IPS DF 6.9 (cell line): ENCODE results near the gene BCR.

ENCODE experiments used
- DNase-seq: peaks from one replicate; pipeline ENCODE4 v3.0.0-alpha.2; 2013; ENCODE audit warnings: low read depth, low spot score
- H3K27ac ChIP-seq: one replicate; pipeline ENCODE4 v1.5.1; 2013; ENCODE audit warnings: low read length, control low read depth
- H3K27me3 ChIP-seq: 2 replicates; pipeline ENCODE4 v1.6.1; 2013; ENCODE audit warnings: mild to moderate bottlenecking, low read length; ENCODE audit not compliant: control insufficient read depth, insufficient read depth
- H3K36me3 ChIP-seq: 2 replicates; pipeline ENCODE4 v1.6.1; 2013; ENCODE audit warnings: low read length; ENCODE audit not compliant: control insufficient read depth, insufficient read depth
- H3K4me1 ChIP-seq: 2 replicates; pipeline ENCODE4 v1.6.1; 2013; ENCODE audit warnings: low read length; ENCODE audit not compliant: control insufficient read depth, insufficient read depth
- H3K4me3 ChIP-seq: 2 replicates; pipeline ENCODE4 v1.5.1; 2013; ENCODE audit warnings: mild to moderate bottlenecking, low read length
- H3K9me3 ChIP-seq: 2 replicates; pipeline ENCODE4 v1.6.1; 2013; ENCODE audit warnings: low read length, inconsistent platforms; ENCODE audit not compliant: control insufficient read depth, insufficient read depth
- WGBS: extraction: QIAGEN DNeasy Blood & Tissue Kit; methylation state at CpG from one replicate; pipeline ENCODE4 v1.1.7; 2013; ENCODE audit warnings: mixed read lengths, missing lambda C conversion rate; ENCODE audit not compliant: insufficient read length, insufficient coverage; 5-methylcytosine and 5-hydroxymethylcytosine counted together

BCR gene

DNA sequence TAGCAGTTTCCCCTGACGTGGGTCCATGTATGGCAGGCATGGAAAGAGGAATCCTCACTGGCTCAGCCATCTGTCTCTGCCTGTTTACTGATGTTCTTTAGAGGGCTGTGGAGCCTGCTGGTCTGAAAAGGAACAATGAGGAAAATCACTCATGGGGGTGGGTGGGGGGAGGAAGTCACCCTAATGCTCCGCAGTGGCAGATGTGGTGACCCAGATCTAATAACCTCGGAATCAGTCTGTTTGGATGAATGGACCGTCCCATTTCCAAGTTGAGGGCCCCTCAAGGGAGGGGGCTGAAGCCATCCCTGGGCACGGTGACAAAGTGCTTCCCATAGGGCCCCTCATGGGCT lies 4.4 kb downstream of the BCR start:
- Histone ChIP-seq H3K4me3 (no peak overlapping the region), H3K36me3 (no peaks in the 10 kb centered on the region), H3K9me3 (no peaks in the 10 kb centered on the region), H3K27ac (no peak overlapping the region), H3K27me3 (no peaks in the 10 kb centered on the region), H3K4me1 (peaks cover 6% of the 10 kb centered on the region)
- no CpG with 5 or more reads among the region's 5 CpGs for WGBS
- DNase-seq: no peak

GRCh38 chr22:23187211-23187610 lies 6.9 kb downstream of the BCR start:
- Histone ChIP-seq H3K9me3 (no peaks in the 10 kb centered on the region), H3K27me3 (no peaks in the 10 kb centered on the region), H3K4me1 (peaks cover 8% of the 10 kb centered on the region), H3K4me3 (no peak overlapping the region), H3K27ac (no peak overlapping the region), H3K36me3 (no peaks in the 10 kb centered on the region)
- DNase-seq: no peak
- no CpG with 5 or more reads among the region's 4 CpGs for WGBS

- Histone ChIP-seq H3K4me1 (peaks cover 6% of the 10 kb centered on the region), H3K36me3 (no peaks in the 10 kb centered on the region), H3K27ac (no peak overlapping the region), H3K9me3 (no peaks in the 10 kb centered on the region), H3K4me3 (no peak overlapping the region), H3K27me3 (no peaks in the 10 kb centered on the region)
- no CpG with 5 or more reads among the region's 7 CpGs for WGBS
- DNase-seq: no peak
Observed at GRCh38 chr22:23187871-23188700, 7.8 kb downstream of the BCR start.

DNA sequence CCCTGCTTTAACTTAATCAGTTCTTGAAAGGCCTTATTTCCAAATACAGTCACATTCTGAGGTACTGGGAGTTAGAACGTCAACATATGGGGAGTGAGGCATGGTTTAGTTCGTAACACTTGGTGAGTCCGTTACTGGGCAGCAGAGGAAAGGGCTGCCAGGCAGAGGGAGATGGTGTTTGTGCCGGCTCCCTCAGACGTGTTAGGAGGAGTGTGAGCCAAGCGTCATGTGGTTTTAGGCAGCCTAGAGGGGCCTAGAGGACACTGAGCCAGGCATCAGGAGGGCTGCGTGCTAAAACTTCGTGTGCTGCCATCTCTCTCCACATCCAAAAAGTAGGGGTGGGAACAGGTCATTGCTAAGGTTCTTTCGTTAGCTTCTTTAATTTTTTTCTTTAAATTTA lies 10.2 kb downstream of the BCR start:
- Histone ChIP-seq H3K4me3 (no peak overlapping the region), H3K4me1 (peaks cover 4% of the 10 kb centered on the region), H3K9me3 (no peaks in the 10 kb centered on the region), H3K27me3 (no peaks in the 10 kb centered on the region), H3K27ac (no peak overlapping the region), H3K36me3 (no peaks in the 10 kb centered on the region)
- no CpG with 5 or more reads among the region's 9 CpGs for WGBS
- DNase-seq: no peak

DNA sequence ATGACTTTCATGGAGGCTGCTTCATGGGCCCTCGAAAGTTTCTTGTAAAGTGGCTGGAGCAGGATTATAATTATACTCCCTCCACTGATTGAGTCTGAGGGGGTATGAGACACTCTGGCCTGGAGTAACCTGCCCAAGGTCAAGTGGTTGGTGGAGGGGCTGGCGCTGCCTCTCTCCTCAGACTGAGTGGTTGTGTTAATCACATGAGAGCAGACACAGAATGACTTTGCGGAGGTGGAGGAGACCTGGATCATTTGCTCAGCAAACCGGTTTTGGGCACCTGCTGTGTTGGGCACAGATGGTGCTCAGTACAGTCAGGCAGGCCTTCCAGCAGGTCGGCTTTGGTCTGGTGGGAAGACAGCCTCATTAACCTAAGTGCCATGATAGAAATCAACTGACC lies 11.8 kb downstream of the BCR start:
- Histone ChIP-seq H3K27ac (no peak overlapping the region), H3K27me3 (no peaks in the 10 kb centered on the region), H3K4me1 (peaks cover 6% of the 10 kb centered on the region), H3K4me3 (no peak overlapping the region), H3K9me3 (no peaks in the 10 kb centered on the region), H3K36me3 (no peaks in the 10 kb centered on the region)
- DNase-seq: no peak
- no CpG with 5 or more reads among the region's 5 CpGs for WGBS

DNA sequence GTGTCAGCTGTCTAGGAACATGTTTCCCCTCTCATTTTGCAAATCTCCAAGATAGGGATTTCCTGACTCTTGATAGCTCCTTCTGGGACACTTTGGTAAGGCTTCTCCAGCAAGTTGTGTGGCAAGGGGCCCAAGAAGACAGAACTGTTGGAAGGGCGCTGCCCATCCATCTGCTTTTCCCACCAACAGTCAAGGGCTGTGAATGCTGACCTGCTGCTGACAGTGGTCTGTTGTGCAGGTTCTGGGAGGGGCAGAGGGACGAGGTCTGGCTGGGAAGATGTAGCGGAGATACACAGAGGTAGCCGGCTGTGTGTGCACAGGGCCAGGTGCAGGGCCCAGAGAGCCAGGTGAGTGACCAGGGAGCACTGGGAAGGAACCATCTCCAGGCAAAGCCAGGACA lies 12.2 kb downstream of the BCR start:
- Histone ChIP-seq H3K36me3 (no peaks in the 10 kb centered on the region), H3K27ac (no peak overlapping the region), H3K9me3 (no peaks in the 10 kb centered on the region), H3K4me3 (no peak overlapping the region), H3K4me1 (peaks cover 6% of the 10 kb centered on the region), H3K27me3 (no peaks in the 10 kb centered on the region)
- no CpG with 5 or more reads among the region's 4 CpGs for WGBS
- no peak for DNase-seq

- H3K36me3 ChIP-seq: no peaks in the 10 kb centered on the region
- H3K27ac ChIP-seq: no peak overlapping the region
- peaks cover 4% of the 10 kb centered on the region; the same call in 1 of the 2 replicates for H3K4me1 ChIP-seq
Observed at GRCh38 chr22:23193196-23193827, 13.0 kb downstream of the BCR start.

GRCh38 chr22:23193882-23194281 lies 13.6 kb downstream of the BCR start:
- WGBS: no CpG with 5 or more reads among the region's 5 CpGs
- H3K27me3 ChIP-seq: no peaks in the 10 kb centered on the region
- H3K4me1 ChIP-seq: peaks cover 4% of the 10 kb centered on the region; the same call in 1 of the 2 replicates
- no peak overlapping the region for H3K27ac ChIP-seq
- no peaks in the 10 kb centered on the region for H3K36me3 ChIP-seq
- H3K4me3 ChIP-seq: no peak overlapping the region
- no peaks in the 10 kb centered on the region for H3K9me3 ChIP-seq
- DNase-seq: no peak

More at GRCh38 chr22:23193196-23193827, 13.0 kb downstream of the BCR start:
- no peak overlapping the region for H3K4me3 ChIP-seq
- H3K9me3 ChIP-seq: no peaks in the 10 kb centered on the region
- WGBS: no CpG with 5 or more reads among the region's 5 CpGs
- H3K27me3 ChIP-seq: no peaks in the 10 kb centered on the region
- no peak for DNase-seq

GRCh38 chr22:23196165-23196564 lies 15.9 kb downstream of the BCR start:
- Histone ChIP-seq H3K9me3 (no peaks in the 10 kb centered on the region), H3K27ac (no peak overlapping the region), H3K36me3 (no peaks in the 10 kb centered on the region), H3K27me3 (no peaks in the 10 kb centered on the region), H3K4me1 (peaks cover 4% of the 10 kb centered on the region; the same call in 1 of the 2 replicates), H3K4me3 (no peak overlapping the region)
- no peak for DNase-seq
- WGBS: no CpG with 5 or more reads among the region's 11 CpGs

- WGBS: 100% methylated on average over 2 of the region's 8 CpGs
- H3K4me1 ChIP-seq: 0 out of 2 replicates have a peak, but pooled peaks cover 2% of the 10 kb centered on the region
Observed at GRCh38 chr22:23197836-23198235, 17.5 kb downstream of the BCR start.

More at GRCh38 chr22:23197836-23198235, 17.5 kb downstream of the BCR start:
- no peaks in the 10 kb centered on the region for H3K9me3 ChIP-seq
- H3K4me3 ChIP-seq: no peak overlapping the region
- DNase-seq: no peak
- no peak overlapping the region for H3K27ac ChIP-seq
- no peaks in the 10 kb centered on the region for H3K27me3 ChIP-seq
- no peaks in the 10 kb centered on the region for H3K36me3 ChIP-seq
